GM12874 (cell line): Measurements from ENCODE around the gene SMYD2.

Experiments used
- TF ChIP-seq, protein P1 (sequence below): IDR thresholded peaks from 2 replicates; pipeline ENCODE4 v1.5.1; 2011; ENCODE audit warnings: low read depth, mild to moderate bottlenecking, control low read depth, low read length, moderate library complexity; ENCODE audit not compliant: insufficient read depth

SMYD2 gene

DNA sequence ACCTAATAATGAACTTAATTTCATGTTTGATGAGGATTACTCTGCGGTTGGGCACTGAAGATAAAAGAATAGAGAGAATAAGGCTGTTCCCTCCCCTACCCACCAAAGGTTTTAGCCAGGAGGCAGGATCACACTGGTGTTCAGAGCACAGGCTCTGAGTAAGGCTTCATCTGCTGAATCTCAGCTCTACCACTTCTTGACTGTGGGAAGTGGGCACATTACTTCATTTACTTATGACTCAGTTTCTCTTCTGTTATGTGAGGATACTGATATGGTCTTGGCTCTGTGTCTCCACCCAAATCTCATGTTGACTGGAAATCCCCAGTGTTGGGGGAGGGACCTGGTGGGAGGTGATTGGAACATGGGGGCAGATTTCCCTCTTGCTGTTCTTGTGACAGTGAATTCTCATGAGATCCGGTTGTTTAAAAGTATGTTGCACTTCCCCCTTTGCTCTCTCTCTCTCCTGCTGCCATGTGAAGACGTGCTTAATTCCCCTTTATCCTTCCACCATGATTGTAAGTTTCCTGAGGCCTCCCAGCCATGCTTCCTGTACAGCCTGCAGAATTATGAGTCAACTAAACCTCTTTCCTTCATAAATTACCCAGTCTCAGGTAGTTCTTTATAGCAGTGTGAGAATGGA lies 79.7 kb downstream of the SMYD2 start:
- TF ChIP-seq, protein P1, sequence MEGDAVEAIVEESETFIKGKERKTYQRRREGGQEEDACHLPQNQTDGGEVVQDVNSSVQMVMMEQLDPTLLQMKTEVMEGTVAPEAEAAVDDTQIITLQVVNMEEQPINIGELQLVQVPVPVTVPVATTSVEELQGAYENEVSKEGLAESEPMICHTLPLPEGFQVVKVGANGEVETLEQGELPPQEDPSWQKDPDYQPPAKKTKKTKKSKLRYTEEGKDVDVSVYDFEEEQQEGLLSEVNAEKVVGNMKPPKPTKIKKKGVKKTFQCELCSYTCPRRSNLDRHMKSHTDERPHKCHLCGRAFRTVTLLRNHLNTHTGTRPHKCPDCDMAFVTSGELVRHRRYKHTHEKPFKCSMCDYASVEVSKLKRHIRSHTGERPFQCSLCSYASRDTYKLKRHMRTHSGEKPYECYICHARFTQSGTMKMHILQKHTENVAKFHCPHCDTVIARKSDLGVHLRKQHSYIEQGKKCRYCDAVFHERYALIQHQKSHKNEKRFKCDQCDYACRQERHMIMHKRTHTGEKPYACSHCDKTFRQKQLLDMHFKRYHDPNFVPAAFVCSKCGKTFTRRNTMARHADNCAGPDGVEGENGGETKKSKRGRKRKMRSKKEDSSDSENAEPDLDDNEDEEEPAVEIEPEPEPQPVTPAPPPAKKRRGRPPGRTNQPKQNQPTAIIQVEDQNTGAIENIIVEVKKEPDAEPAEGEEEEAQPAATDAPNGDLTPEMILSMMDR, result no peak

DNA sequence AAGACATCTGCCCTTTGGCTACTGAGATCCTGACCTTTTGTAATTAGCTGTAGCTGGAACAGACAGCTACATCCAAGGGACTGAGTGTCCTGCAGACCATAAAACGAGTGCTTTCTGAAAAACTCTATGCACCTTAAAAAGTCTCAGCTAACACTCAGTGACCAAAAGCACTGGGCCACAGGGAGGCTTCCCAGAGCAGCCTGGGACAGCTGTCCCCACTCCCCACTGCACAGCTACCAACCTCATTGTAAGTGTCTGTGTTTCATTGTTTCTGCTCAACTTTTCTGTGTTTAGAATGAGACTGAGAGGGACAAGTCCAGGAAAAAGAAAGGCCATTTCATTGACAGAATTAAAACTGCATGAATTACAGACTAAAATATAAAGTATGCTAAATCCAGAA lies 80.7 kb downstream of the SMYD2 start:
- TF ChIP-seq, protein P1, result no peak

GRCh38 chr1:214362188-214362882 lies 81.4 kb downstream of the SMYD2 start:
- TF ChIP-seq, protein P1, result no peak

- TF ChIP-seq, protein P1, result no peak
These were observed 82.4 kb downstream of the SMYD2 start for GRCh38 chr1:214363386-214363785.

DNA sequence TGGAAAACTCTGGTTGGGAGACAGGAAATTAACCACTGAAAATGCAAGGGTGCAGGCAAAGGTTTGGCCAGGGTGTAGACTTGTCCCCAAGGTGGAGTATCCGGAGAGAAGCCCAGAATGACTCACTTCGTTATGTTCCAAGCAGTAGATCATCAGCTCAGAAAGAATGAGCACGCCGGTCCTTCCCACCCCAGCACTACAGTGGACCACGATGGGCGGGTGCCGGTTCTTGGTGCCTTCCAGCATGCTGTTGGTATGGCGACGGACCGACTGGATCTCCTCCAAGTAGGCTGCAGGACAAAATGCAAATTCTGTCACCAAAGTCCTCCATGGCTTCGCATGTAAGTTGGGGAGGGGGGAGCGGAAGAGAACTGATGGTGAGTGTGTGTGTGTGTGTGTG lies 83.4 kb downstream of the SMYD2 start:
- TF ChIP-seq, protein P1, result no peak

DNA sequence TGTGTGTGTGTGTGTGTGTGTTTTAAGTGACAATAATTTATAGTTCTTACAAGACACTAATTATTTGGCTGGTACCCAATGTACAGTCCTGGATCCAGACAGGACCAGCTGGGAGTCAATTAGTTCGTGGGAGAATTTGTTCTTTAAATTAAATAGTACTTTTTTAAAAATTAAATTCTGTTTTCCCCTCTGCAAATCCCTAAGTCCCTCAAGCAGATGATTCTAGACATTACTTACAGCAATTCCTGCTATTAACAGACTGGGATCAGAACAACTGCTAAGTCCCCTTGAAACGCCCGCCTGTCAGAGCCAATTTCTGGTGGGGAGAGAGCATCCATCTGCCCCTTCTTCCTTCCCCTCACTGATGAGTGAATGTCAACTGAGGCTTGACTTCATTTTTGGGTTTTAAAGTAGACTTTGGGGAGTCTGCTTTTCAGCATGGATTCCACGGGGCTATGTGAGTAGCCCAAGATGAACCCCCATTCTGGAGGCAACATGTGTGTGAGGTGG lies 83.9 kb downstream of the SMYD2 start:
- TF ChIP-seq, protein P1, result no peak

GRCh38 chr1:214367841-214368240 lies 86.9 kb downstream of the SMYD2 start:
- TF ChIP-seq, protein P1, result no peak
